ENCODE data around the gene NDFIP2. TPM values are rescaled to one million over a fixed set of nuclear protein-coding genes. Genes with fewer than 3 reads are reported as not detected.

Gene NDFIP2
- total and polyA plus RNA-seq, 2 donors (not counting 1 experiment from before 2014, with no cell fraction given): 0.12 to 1.0 TPM

- H3K4me1 Mint-ChIP-seq: no peaks in the 10 kb centered on the region
- CTCF ChIA-PET: no interaction called here
Measured at GRCh38 chr13:79459906-79460305, 21.0 kb upstream of the NDFIP2 start.

GRCh38 chr13:79462895-79463294, 18.1 kb upstream of the NDFIP2 start:
- Histone ChIP-seq H3K4me1 (ENCODE audit: control insufficient read depth in 2 of 2, insufficient read depth in 2 of 2, low read length in 2 of 2) (no peaks in the 10 kb centered on the region), H3K27ac (ENCODE audit: low read length in 2 of 2) (no peak overlapping the region), H3K9ac (ENCODE audit: low read length) (no peak overlapping the region), H2AFZ (ENCODE audit: insufficient read depth, low read depth, low read length, poor library complexity, severe bottlenecking) (no peak overlapping the region), H4K20me1 (ENCODE audit: control insufficient read depth, insufficient read depth, low read length, poor library complexity, severe bottlenecking) (no peaks in the 10 kb centered on the region), H3K4me3 (ENCODE audit: control extremely low read depth in 1 of 5, extremely low read depth in 1 of 5, insufficient read depth in 1 of 5, low read depth in 2 of 5, low read length in 4 of 5) (no peak overlapping the region), H3K27me3 (replicated peaks in 1 of 4; ENCODE audit: control extremely low read depth in 1 of 4, control insufficient read depth in 3 of 4, insufficient read depth in 4 of 4, low read length in 3 of 4) (peaks cover 0 to 3% (median 0%) of the 10 kb centered on the region in 4 experiments), H3K79me2 (ENCODE audit: control insufficient read depth, insufficient read depth, low read length) (no peaks in the 10 kb centered on the region), H3K9me3 (ENCODE audit: control extremely low read depth in 1 of 3, control insufficient read depth in 2 of 3, insufficient read depth in 1 of 3, low read length in 2 of 3) (no peaks in the 10 kb centered on the region), H3K36me3 (replicated peaks in 1 of 2; ENCODE audit: control extremely low read depth in 1 of 2, control insufficient read depth in 1 of 2, extremely low read depth in 1 of 2, insufficient read depth in 2 of 2, low read length in 1 of 2) (no peaks in the 10 kb centered on the region), H3K4me2 (replicated peaks; ENCODE audit: low read depth, low read length, poor library complexity, severe bottlenecking) (no peak overlapping the region)
- ChIA-PET POLR2A (no interaction called here), CTCF (no interaction called here)
- H3K9me3 Mint-ChIP-seq (ENCODE audit: insufficient read depth): no peaks in the 10 kb centered on the region
- ATAC-seq (ENCODE audit: low read depth) (no peak), DNase-seq (no peak)
- intact Hi-C loops (cut with micrococcal nuclease): no loop called here
- H3K27ac Mint-ChIP-seq: no peak overlapping the region
- H3K27me3 Mint-ChIP-seq: peaks cover 22% of the 10 kb centered on the region
- no peak overlapping the region for H3K4me3 Mint-ChIP-seq
- no peaks in the 10 kb centered on the region for H3K4me1 Mint-ChIP-seq
- TF ChIP-seq, protein P1, sequence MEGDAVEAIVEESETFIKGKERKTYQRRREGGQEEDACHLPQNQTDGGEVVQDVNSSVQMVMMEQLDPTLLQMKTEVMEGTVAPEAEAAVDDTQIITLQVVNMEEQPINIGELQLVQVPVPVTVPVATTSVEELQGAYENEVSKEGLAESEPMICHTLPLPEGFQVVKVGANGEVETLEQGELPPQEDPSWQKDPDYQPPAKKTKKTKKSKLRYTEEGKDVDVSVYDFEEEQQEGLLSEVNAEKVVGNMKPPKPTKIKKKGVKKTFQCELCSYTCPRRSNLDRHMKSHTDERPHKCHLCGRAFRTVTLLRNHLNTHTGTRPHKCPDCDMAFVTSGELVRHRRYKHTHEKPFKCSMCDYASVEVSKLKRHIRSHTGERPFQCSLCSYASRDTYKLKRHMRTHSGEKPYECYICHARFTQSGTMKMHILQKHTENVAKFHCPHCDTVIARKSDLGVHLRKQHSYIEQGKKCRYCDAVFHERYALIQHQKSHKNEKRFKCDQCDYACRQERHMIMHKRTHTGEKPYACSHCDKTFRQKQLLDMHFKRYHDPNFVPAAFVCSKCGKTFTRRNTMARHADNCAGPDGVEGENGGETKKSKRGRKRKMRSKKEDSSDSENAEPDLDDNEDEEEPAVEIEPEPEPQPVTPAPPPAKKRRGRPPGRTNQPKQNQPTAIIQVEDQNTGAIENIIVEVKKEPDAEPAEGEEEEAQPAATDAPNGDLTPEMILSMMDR (IDR thresholded peaks at IDR 0.05): no peak
- no peak for TF ChIP-seq EZH2 (IDR thresholded peaks at IDR 0.05; ENCODE audit: borderline replicate concordance, insufficient read depth, low read depth, low read length, poor library complexity, severe bottlenecking)

More at GRCh38 chr13:79459906-79460305, 21.0 kb upstream of the NDFIP2 start:
- WGBS (ENCODE audit: insufficient coverage): 91% methylated on average over 1 of the region's 3 CpGs
- POLR2A ChIA-PET: no interaction called here
- H3K27me3 ChIP-seq (replicated peaks in 1 of 4; ENCODE audit: control extremely low read depth in 1 of 4, control insufficient read depth in 3 of 4, insufficient read depth in 4 of 4, low read length in 3 of 4): peaks cover 0 to 3% (median 0%) of the 10 kb centered on the region in 4 experiments
- H3K79me2 ChIP-seq (ENCODE audit: control insufficient read depth, insufficient read depth, low read length): no peaks in the 10 kb centered on the region
- DNase-seq: no peak
- Mint-ChIP-seq H3K27me3 (peaks cover 24% of the 10 kb centered on the region), H3K9me3 (ENCODE audit: insufficient read depth) (no peaks in the 10 kb centered on the region), H3K27ac (no peak overlapping the region), H3K4me3 (no peak overlapping the region)
- no peak overlapping the region for H3K4me3 ChIP-seq (ENCODE audit: control extremely low read depth in 1 of 5, extremely low read depth in 1 of 5, insufficient read depth in 1 of 5, low read depth in 2 of 5, low read length in 4 of 5)
- H4K20me1 ChIP-seq (ENCODE audit: control insufficient read depth, insufficient read depth, low read length, poor library complexity, severe bottlenecking): no peaks in the 10 kb centered on the region
- no peaks in the 10 kb centered on the region for H3K4me1 ChIP-seq (ENCODE audit: control insufficient read depth in 2 of 2, insufficient read depth in 2 of 2, low read length in 2 of 2)
- no peaks in the 10 kb centered on the region for H3K9me3 ChIP-seq (ENCODE audit: control extremely low read depth in 1 of 3, control insufficient read depth in 2 of 3, insufficient read depth in 1 of 3, low read length in 2 of 3)
- no peak overlapping the region for H3K27ac ChIP-seq (ENCODE audit: low read length in 2 of 2)
- no peak overlapping the region for H3K4me2 ChIP-seq (replicated peaks; ENCODE audit: low read depth, low read length, poor library complexity, severe bottlenecking)
- no peak overlapping the region for H2AFZ ChIP-seq (ENCODE audit: insufficient read depth, low read depth, low read length, poor library complexity, severe bottlenecking)
- no peak overlapping the region for H3K9ac ChIP-seq (ENCODE audit: low read length)
- H3K36me3 ChIP-seq (replicated peaks in 1 of 2; ENCODE audit: control extremely low read depth in 1 of 2, control insufficient read depth in 1 of 2, extremely low read depth in 1 of 2, insufficient read depth in 2 of 2, low read length in 1 of 2): no peaks in the 10 kb centered on the region
- TF ChIP-seq, protein P1 (IDR thresholded peaks at IDR 0.05): no peak
- TF ChIP-seq EZH2 (IDR thresholded peaks at IDR 0.05; ENCODE audit: borderline replicate concordance, insufficient read depth, low read depth, low read length, poor library complexity, severe bottlenecking): no peak
- ATAC-seq (ENCODE audit: low read depth): no peak
- intact Hi-C loops (cut with micrococcal nuclease): no loop called here
